Adrenal gland (tissue), 5 donors: ENCODE results near the gene DYNC1LI1.

Experiments used
- CTCF ChIP-seq, 6 experiments: fragments of 450-650 bp in 4 of 6; fragments of 200-600 bp in 2 of 6; sonication (generic) in 1 of 6; IDR thresholded peaks; 1 replicate in 5 of 6; 2 replicates in 1 of 6; pipeline versions ENCODE4 v1.5.1 to v1.8.0; 2016 to 2021; ENCODE audit warnings: antibody characterized with exemption in 6 of 6, mild to moderate bottlenecking in 2 of 6, moderate library complexity in 1 of 6
- POLR2A ChIP-seq, 2 donors: fragments of 450-650 bp; IDR thresholded peaks; one replicate each; pipeline ENCODE4 v1.6.1; 2017; ENCODE audit warnings: antibody characterized with exemption in 2 of 2, mild to moderate bottlenecking in 2 of 2, moderate library complexity in 1 of 2
- donor health status: DM: no; HTN: no; CAD: no.

DNA sequence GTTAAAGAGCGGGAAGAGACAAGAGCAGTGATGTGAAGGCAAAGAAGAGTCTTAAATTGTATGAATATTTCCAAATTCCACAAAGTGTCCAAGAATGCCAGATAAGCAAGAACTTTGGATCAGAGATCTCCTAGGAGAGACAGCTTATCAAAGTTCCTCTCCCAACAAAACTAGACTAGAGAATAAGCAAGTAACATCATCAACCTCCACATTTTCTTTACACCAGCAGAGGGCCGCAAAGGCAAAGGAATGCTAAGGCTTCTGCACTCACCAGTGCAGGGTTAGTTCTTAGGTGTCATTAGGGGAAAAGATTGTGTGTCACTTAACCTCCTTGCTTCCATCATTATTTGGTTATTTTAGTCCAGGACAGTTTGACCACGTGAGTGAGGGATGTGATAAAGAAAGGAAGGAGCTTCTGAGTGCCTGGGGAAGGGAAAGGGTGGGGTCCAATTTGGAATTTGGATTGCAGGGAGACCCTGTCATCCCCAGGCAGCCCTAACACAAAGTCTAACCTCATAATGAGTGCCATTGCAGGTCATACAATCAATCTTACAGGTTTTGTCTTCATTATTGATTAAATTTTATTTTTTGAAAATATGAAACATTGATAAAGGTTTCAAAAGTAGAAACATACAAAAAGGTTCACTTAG is 60.5 kb downstream of the DYNC1LI1 start:
- peak; percentile 44 to 89 (median 81) for TF ChIP-seq CTCF (IDR thresholded peaks at IDR 0.05)
- no peak for TF ChIP-seq POLR2A (IDR thresholded peaks at IDR 0.05)
